T-cell (primary cell): ENCODE data around the gene PEAK1. TPM values are rescaled to one million over a fixed set of nuclear protein-coding genes. Genes with fewer than 3 reads are reported as not detected.

ENCODE experiments used
- ATAC-seq, 4 experiments: fragments of 200-7000 bp in 3 of 4; fragments of 150-1000 bp in 1 of 4; cut with Tn5 transposase; replicated peaks in 1 of 4; 1 replicate in 3 of 4; 2 replicates in 1 of 4; pipeline ENCODE4 v1.10.0; 2021; ENCODE audit warnings: moderate library complexity in 3 of 4, mild to moderate bottlenecking in 2 of 4, moderate number of reproducible peaks in 1 of 4
- CTCF ChIA-PET, 2 donors: fragments of 300-600 bp; sonication (Branson Sonifier 250); formaldehyde crosslinking; loops; one replicate each; lab custom pipeline; 2022; ENCODE audit warnings: antibody characterized with exemption in 2 of 2; lab: Charles Lee
- POLR2A ChIA-PET, 2 donors: fragments of 300-600 bp; sonication (Branson Sonifier 250); formaldehyde crosslinking; loops; one replicate each; lab custom pipeline; 2022; ENCODE audit warnings: antibody characterized with exemption in 2 of 2; lab: Charles Lee
- DNase-seq, 35 experiments: peaks; one replicate each; pipeline versions ENCODE4 v3.0.0 to v3.0.0-alpha.2; 2013 to 2023
- H3K27ac ChIP-seq: one replicate; pipeline ENCODE4 v1.5.1; 2013; ENCODE audit warnings: low read length
- H3K27me3 ChIP-seq, 2 experiments: replicated peaks in 1 of 2; 1 replicate in 1 of 2; 2 replicates in 1 of 2; pipeline versions ENCODE4 v1.6.1 to v1.7.0; 2013; ENCODE audit warnings: low read length in 1 of 2, mixed read lengths in 1 of 2; ENCODE audit not compliant: control insufficient read depth in 2 of 2, insufficient read depth in 2 of 2; ENCODE audit errors: extremely low read depth in 1 of 2
- H3K36me3 ChIP-seq, 2 donors: 1 replicate in 1 of 2; 2 replicates in 1 of 2; pipeline versions ENCODE4 v1.6.1 to v1.7.0; 2013; ENCODE audit warnings: low read length in 1 of 2; ENCODE audit not compliant: control insufficient read depth in 2 of 2, insufficient read depth in 1 of 2; ENCODE audit errors: extremely low read depth in 1 of 2
- H3K4me1 ChIP-seq, 2 experiments: 1 replicate in 1 of 2; 2 replicates in 1 of 2; pipeline versions ENCODE4 v1.6.1 to v1.7.0; 2013; ENCODE audit warnings: low read length in 2 of 2, mixed read lengths in 1 of 2; ENCODE audit not compliant: insufficient read depth in 2 of 2, control insufficient read depth in 1 of 2; ENCODE audit errors: extremely low read depth in 1 of 2
- H3K4me3 ChIP-seq, 2 donors: 1 replicate in 1 of 2; 2 replicates in 1 of 2; pipeline versions ENCODE4 v1.5.1 to v1.7.0; 2013; ENCODE audit warnings: mild to moderate bottlenecking in 2 of 2, low read length in 1 of 2, moderate library complexity in 1 of 2; ENCODE audit not compliant: control insufficient read depth in 1 of 2; ENCODE audit errors: extremely low read depth in 1 of 2
- H3K9me3 ChIP-seq: 2 replicates; pipeline ENCODE4 v1.7.0; 2013
- H3K27ac Mint-ChIP-seq, 2 donors: one replicate each; pipeline ENCODE4 v1.8.0; 2020 to 2021; ENCODE audit warnings: mild to moderate bottlenecking in 2 of 2, mixed read lengths in 2 of 2
- H3K27me3 Mint-ChIP-seq, 2 donors: one replicate each; pipeline ENCODE4 v1.8.0; 2021 to 2022; ENCODE audit warnings: mixed read lengths in 2 of 2
- H3K36me3 Mint-ChIP-seq: one replicate; pipeline ENCODE4 v1.8.0; 2021; ENCODE audit warnings: mixed read lengths
- H3K4me1 Mint-ChIP-seq, 3 donors: one replicate each; pipeline ENCODE4 v1.8.0; 2020 to 2022; ENCODE audit warnings: mixed read lengths in 3 of 3, mild to moderate bottlenecking in 1 of 3
- H3K4me3 Mint-ChIP-seq, 3 donors: one replicate each; pipeline ENCODE4 v1.8.0; 2020 to 2022; ENCODE audit warnings: mild to moderate bottlenecking in 3 of 3, mixed read lengths in 3 of 3, moderate library complexity in 3 of 3
- H3K9me3 Mint-ChIP-seq, 3 donors: one replicate each; pipeline ENCODE4 v1.8.0; 2020 to 2022; ENCODE audit warnings: mixed read lengths in 3 of 3
- WGBS: methylation state at CpG from one replicate; pipeline ENCODE4 v1.1.5; 2013; ENCODE audit warnings: missing lambda C conversion rate; ENCODE audit not compliant: insufficient coverage; 5-methylcytosine and 5-hydroxymethylcytosine counted together
- total RNA-seq, 35 experiments: library from RNA in 6 of 35; stranded (reverse) in 6 of 35; fragments of 120-200 nt in 1 of 35; gene quantifications; one replicate each; pipeline versions ENCODE4 v1.2.1 to v1.2.4 and lab custom pipeline; 2013 to 2026

The PEAK1 gene
- total RNA-seq, 5 donors from 2014 or later (not counting 1 experiment from before 2014, with no cell fraction given): 9.4 to 17.7 (median 10.9) TPM

DNA sequence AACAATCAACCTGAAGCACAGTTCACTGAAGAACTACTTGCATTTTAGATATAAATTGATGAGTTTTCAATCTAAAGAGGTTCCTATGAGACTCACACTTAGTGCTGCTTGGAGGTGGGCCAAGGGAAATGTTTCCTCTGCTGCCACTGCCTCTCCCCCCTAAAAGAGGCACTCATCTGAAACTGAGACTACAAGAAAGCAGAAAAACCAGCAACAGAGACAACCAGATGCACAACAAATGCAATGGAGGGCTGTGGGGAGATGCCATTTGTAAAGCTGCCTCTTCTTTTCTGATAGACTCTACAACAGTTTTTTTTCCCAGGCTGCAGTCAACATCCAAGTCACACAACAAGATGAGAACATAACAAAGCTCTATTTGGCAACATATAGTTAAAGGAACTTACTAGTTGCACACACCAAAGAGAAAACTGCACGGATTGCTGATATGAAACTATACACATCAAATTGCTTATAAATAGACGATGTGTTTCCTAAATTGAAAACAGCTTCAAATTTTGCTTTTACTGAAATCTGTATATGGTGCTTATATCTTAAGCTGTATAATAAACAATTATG, 360.0 kb downstream of the PEAK1 start:
- H3K9me3 ChIP-seq: no peaks in the 10 kb centered on the region
- peaks cover 14 to 42% (median 28%) of the 10 kb centered on the region in 3 donors for H3K4me1 Mint-ChIP-seq
- DNase-seq (no peak), ATAC-seq (no peak)
- H3K27ac Mint-ChIP-seq: no peak overlapping the region
- POLR2A ChIA-PET: interaction anchor here in 1 of 2 donors (1.2 kb wide), 1 partner anchor 11 kb away, joined by 3 read pairs; the partner anchor contains the start of gene TSPAN3
- H3K9me3 Mint-ChIP-seq: no peaks in the 10 kb centered on the region
- no peaks in the 10 kb centered on the region for H3K27me3 Mint-ChIP-seq
- no peak overlapping the region for H3K27ac ChIP-seq
- WGBS: no CpG with 5 or more reads among the region's 2 CpGs
- no peaks in the 10 kb centered on the region for H3K36me3 ChIP-seq
- peaks cover 0 to 6% of the 10 kb centered on the region in 2 experiments for H3K4me1 ChIP-seq
- H3K4me3 Mint-ChIP-seq: no peak overlapping the region
- H3K27me3 ChIP-seq: no peaks in the 10 kb centered on the region
- CTCF ChIA-PET: interaction anchor here in 1 of 2 donors (0.6 to 1.5 kb wide), 4 partner anchors 8 to 251 kb away, joined by 3 to 6 read pairs (median 3); no protein-coding TSS in a partner anchor
- H3K36me3 Mint-ChIP-seq: no peaks in the 10 kb centered on the region
- no peak overlapping the region for H3K4me3 ChIP-seq

DNA sequence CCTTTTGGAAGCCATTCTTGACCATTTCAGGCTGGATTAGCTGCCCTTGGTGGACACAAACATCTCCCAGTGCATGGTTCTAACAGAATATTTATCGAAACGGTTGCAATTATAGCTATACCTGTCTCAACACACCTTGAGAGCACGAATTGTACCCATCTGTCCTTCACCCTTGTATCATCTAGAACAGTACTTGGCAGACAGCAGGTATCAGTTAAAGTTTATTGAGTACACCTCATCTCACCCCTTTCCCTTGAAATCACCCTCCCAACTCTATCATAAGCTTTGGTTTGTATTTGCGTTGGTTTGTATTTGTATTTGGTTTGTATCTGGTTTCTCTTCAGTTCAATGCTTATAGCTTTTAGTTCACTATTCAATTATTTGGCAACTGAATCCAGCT, 361.4 kb downstream of the PEAK1 start:
- no peak overlapping the region for H3K27ac Mint-ChIP-seq
- Histone ChIP-seq H3K4me1 (peaks cover 0 to 6% of the 10 kb centered on the region in 2 experiments), H3K27ac (no peak overlapping the region), H3K36me3 (no peaks in the 10 kb centered on the region), H3K27me3 (no peaks in the 10 kb centered on the region), H3K9me3 (no peaks in the 10 kb centered on the region), H3K4me3 (no peak overlapping the region)
- POLR2A ChIA-PET: no interaction called here
- DNase-seq (no peak), ATAC-seq (no peak)
- H3K9me3 Mint-ChIP-seq: no peaks in the 10 kb centered on the region
- WGBS: 100% methylated on average over 3 of the region's 4 CpGs
- H3K36me3 Mint-ChIP-seq: peaks cover 5% of the 10 kb centered on the region
- no peaks in the 10 kb centered on the region for H3K27me3 Mint-ChIP-seq
- CTCF ChIA-PET: interaction anchor here in 1 of 2 donors (0.6 kb wide), 1 partner anchor 10 kb away, joined by 5 read pairs; no protein-coding TSS in a partner anchor
- peaks cover 16 to 34% (median 21%) of the 10 kb centered on the region in 3 donors for H3K4me1 Mint-ChIP-seq
- H3K4me3 Mint-ChIP-seq: no peak overlapping the region

DNA sequence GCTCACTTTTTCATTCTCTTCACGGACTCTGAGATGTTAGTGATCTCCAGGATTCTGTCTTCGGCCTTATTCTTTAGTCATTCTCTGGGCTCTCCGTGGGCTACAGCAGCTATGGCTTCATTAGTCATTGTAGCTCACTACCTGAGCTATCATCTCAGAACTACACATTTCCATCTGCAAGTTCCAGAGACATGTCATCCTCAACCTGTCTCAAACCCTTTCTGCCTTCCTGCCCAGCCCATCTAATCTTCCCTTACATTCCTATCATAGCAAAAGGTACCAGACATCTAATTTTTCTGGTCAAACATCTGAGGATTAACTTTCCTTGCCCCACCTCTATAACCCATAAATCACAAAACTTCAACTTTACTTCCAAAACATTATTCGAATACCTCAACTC, 362.2 kb downstream of the PEAK1 start:
- DNase-seq (no peak), ATAC-seq (no peak)
- Mint-ChIP-seq H3K27ac (no peak overlapping the region), H3K4me3 (no peak overlapping the region), H3K9me3 (no peaks in the 10 kb centered on the region), H3K36me3 (peaks cover 5% of the 10 kb centered on the region), H3K4me1 (peaks cover 16 to 34% (median 21%) of the 10 kb centered on the region in 3 donors), H3K27me3 (no peaks in the 10 kb centered on the region)
- ChIA-PET CTCF (interaction anchor here in 1 of 2 donors (0.5 to 0.6 kb wide), 2 partner anchors 9 to 17 kb away, joined by 4 to 7 read pairs; no protein-coding TSS in a partner anchor), POLR2A (interaction anchor here in 1 of 2 donors (0.6 kb wide), 1 partner anchor 363 kb away, joined by 3 read pairs; the partner anchor contains the start of gene HMG20A)
- Histone ChIP-seq H3K9me3 (no peaks in the 10 kb centered on the region), H3K4me3 (no peak overlapping the region), H3K27me3 (no peaks in the 10 kb centered on the region), H3K27ac (no peak overlapping the region), H3K36me3 (peaks cover 0 to under 1% of the 10 kb centered on the region in 2 donors), H3K4me1 (peaks cover 0 to 6% of the 10 kb centered on the region in 2 experiments)
- 91% methylated on average over 4 of the region's 4 CpGs for WGBS

DNA sequence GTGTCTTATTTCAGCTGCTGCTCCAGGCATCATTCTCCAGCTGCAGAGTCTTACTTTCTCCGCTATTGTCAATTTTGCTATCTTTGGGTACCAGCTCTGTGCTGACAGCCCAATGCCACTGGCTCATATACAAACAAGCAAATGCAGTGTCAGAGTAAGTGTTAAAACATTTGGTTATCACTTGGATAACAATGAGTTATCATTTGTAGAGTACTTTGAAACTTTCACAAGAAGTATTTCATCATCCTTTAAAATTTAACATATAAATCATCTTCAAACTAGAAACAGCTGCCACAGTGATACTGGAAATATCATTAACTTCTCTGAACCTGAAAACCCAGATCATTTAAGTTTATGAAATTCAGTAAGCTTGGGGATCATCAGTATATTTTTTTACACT, 362.8 kb downstream of the PEAK1 start:
- no peaks in the 10 kb centered on the region for H3K9me3 ChIP-seq
- no peak overlapping the region for H3K27ac ChIP-seq
- Mint-ChIP-seq H3K27me3 (no peaks in the 10 kb centered on the region), H3K4me1 (peaks cover 16 to 34% (median 21%) of the 10 kb centered on the region in 3 donors), H3K4me3 (no peak overlapping the region), H3K27ac (no peak overlapping the region), H3K36me3 (peaks cover 11% of the 10 kb centered on the region), H3K9me3 (no peaks in the 10 kb centered on the region)
- ChIA-PET CTCF (no interaction called here), POLR2A (interaction anchor here in 1 of 2 donors (0.6 kb wide), 1 partner anchor 364 kb away, joined by 3 read pairs; the partner anchor contains the start of gene HMG20A)
- WGBS: no CpG with 5 or more reads among the region's 1 CpG
- H3K4me3 ChIP-seq: no peak overlapping the region
- DNase-seq (no peak), ATAC-seq (no peak)
- H3K4me1 ChIP-seq: peaks cover 0 to 6% of the 10 kb centered on the region in 2 experiments
- no peaks in the 10 kb centered on the region for H3K27me3 ChIP-seq
- peaks cover 0 to 6% of the 10 kb centered on the region in 2 donors for H3K36me3 ChIP-seq

DNA sequence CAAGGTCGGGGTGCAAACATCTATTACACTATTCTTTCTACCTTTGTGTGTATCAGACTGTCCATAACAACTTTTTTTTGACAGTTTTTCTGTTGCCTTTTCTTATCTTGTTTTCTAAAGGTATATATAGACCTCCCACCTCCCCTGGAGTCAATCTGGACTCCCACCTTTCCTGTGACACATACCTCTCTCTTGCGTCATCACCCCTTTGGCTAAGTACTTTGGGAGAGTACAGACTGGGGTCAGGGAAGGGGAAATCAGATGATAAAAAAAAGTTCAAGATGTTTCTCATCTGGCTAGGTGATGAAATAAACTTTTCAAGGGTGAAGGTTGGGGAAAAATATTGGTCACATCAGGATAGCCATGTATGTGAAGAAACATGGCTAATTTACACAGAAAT, 366.2 kb downstream of the PEAK1 start:
- Mint-ChIP-seq H3K36me3 (peaks cover 15% of the 10 kb centered on the region), H3K27me3 (no peaks in the 10 kb centered on the region), H3K9me3 (no peaks in the 10 kb centered on the region), H3K27ac (no peak overlapping the region), H3K4me1 (peaks cover 2 to 14% (median 8%) of the 10 kb centered on the region in 3 donors), H3K4me3 (no peak overlapping the region)
- Histone ChIP-seq H3K4me1 (no peaks in the 10 kb centered on the region), H3K9me3 (no peaks in the 10 kb centered on the region), H3K27me3 (no peaks in the 10 kb centered on the region), H3K27ac (no peak overlapping the region), H3K36me3 (peaks cover 3 to 8% of the 10 kb centered on the region in 2 donors), H3K4me3 (no peak overlapping the region)
- DNase-seq (no peak), ATAC-seq (no peak)
- no CpG with 5 or more reads among the region's 2 CpGs for WGBS
- ChIA-PET CTCF (no interaction called here), POLR2A (no interaction called here)

DNA sequence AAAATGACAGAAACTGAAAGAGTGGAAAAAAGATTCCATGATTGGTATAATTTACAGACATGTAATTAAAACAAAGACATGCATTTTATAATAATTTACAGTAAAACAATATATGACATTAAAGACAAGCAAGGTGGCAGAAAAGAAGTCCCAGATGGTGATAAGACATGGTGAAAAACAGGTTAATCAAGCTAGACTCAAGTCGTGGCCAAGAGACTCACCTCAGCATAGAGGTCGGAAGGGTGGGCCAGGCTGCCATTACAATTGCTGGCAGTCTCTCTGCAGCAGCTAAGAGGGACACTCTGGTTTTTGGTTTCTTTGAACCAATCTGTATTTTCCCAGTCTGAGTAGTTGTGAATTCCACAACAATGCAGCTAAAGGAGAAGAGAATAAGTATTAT, 367.3 kb downstream of the PEAK1 start:
- Mint-ChIP-seq H3K36me3 (peaks cover 15% of the 10 kb centered on the region), H3K4me3 (no peak overlapping the region), H3K27ac (no peak overlapping the region), H3K9me3 (no peaks in the 10 kb centered on the region), H3K27me3 (no peaks in the 10 kb centered on the region), H3K4me1 (peaks cover 2 to 3% (median 2%) of the 10 kb centered on the region in 3 donors)
- no peak overlapping the region for H3K4me3 ChIP-seq
- no peaks in the 10 kb centered on the region for H3K27me3 ChIP-seq
- DNase-seq (no peak), ATAC-seq (no peak)
- H3K27ac ChIP-seq: no peak overlapping the region
- POLR2A ChIA-PET: no interaction called here
- CTCF ChIA-PET: interaction anchor here in 1 of 2 donors (0.6 kb wide), 2 partner anchors 34 to 354 kb away, joined by 3 read pairs; no protein-coding TSS in a partner anchor
- peaks cover 3 to 8% of the 10 kb centered on the region in 2 donors for H3K36me3 ChIP-seq
- H3K9me3 ChIP-seq: no peaks in the 10 kb centered on the region
- H3K4me1 ChIP-seq: no peaks in the 10 kb centered on the region
- WGBS: no CpG with 5 or more reads among the region's 2 CpGs
